Stromal cell of bone marrow (primary cell): ENCODE measurements around the gene GRPEL2.
A peak's percentile ranks its signal among the peaks of the same experiment; 100 is the strongest.
"Not testable (repeated sequence)": the region's sequence is repeated elsewhere in the genome, so short reads cannot be mapped to it uniquely, and the experiment has no call there.

ENCODE experiments used
- DNase-seq: peaks from one replicate; pipeline ENCODE4 v3.0.0-alpha.2; 2012; ENCODE audit warnings: low read depth

GRPEL2 gene

GRCh38 chr5:149376711-149377447, 31.6 kb downstream of the GRPEL2 start:
- DNase-seq, result no peak

GRCh38 chr5:149378241-149378820, 33.0 kb downstream of the GRPEL2 start:
- no peak for DNase-seq

GRCh38 chr5:149379177-149379761, 34.0 kb downstream of the GRPEL2 start, which contains the start of gene IL17B:
Gene IL17B, minus strand, starts transcription at chr5:149379292. Its CDS starts 67 bp downstream, at chr5:149379225.
- no peak for DNase-seq

- no peak for DNase-seq
Observed at GRCh38 chr5:149379818-149380374, 34.6 kb downstream of the GRPEL2 start.

GRCh38 chr5:149380466-149381121, 35.3 kb downstream of the GRPEL2 start:
- DNase-seq, result no peak

- no peak for DNase-seq
Observed at GRCh38 chr5:149381261-149381985, 36.1 kb downstream of the GRPEL2 start.

- peak; percentile 40 for DNase-seq
Observed at GRCh38 chr5:149381986-149382338, 36.7 kb downstream of the GRPEL2 start.

GRCh38 chr5:149382517-149383220, 37.4 kb downstream of the GRPEL2 start:
- no peak for DNase-seq

GRCh38 chr5:149383399-149383798, 38.1 kb downstream of the GRPEL2 start:
- DNase-seq, result no peak

- DNase-seq, result no peak
Observed at GRCh38 chr5:149386166-149386565, 40.9 kb downstream of the GRPEL2 start.

- DNase-seq, result peak; percentile 57
Observed at GRCh38 chr5:149387081-149387631, 41.9 kb downstream of the GRPEL2 start.

GRCh38 chr5:149387982-149388381, 42.7 kb downstream of the GRPEL2 start:
- peak; percentile 67 for DNase-seq

- no peak for DNase-seq
Observed at GRCh38 chr5:149388498-149389190, 43.3 kb downstream of the GRPEL2 start.

GRCh38 chr5:149389552-149390495, 44.5 kb downstream of the GRPEL2 start:
- DNase-seq, result no peak

- not testable (repeated sequence) for DNase-seq
Observed at GRCh38 chr5:149391076-149391475, 45.8 kb downstream of the GRPEL2 start.

- no peak for DNase-seq
Observed at GRCh38 chr5:149391524-149391923, 46.2 kb downstream of the GRPEL2 start.

GRCh38 chr5:149392718-149393117, 47.4 kb downstream of the GRPEL2 start:
- DNase-seq, result no peak

- not testable (repeated sequence) for DNase-seq
Observed at GRCh38 chr5:149394996-149395395, 49.7 kb downstream of the GRPEL2 start.

GRCh38 chr5:149397530-149397929, 52.2 kb downstream of the GRPEL2 start:
- peak; percentile 97 for DNase-seq
